Stimulated activated CD4-positive, alpha-beta T cell treated with anti-CD3 and anti-CD28 coated beads, Interleukin-1b, Interleukin-23, amount 100 ng/mL, for 4 hours (primary cell): ENCODE data around the gene ANAPC2.

Experiments used
- DNase-seq, 2 donors: peaks; one replicate each; pipeline ENCODE4 v3.0.0-alpha.2; 2020; ENCODE audit warnings: low read depth in 2 of 2

Gene ANAPC2

DNA sequence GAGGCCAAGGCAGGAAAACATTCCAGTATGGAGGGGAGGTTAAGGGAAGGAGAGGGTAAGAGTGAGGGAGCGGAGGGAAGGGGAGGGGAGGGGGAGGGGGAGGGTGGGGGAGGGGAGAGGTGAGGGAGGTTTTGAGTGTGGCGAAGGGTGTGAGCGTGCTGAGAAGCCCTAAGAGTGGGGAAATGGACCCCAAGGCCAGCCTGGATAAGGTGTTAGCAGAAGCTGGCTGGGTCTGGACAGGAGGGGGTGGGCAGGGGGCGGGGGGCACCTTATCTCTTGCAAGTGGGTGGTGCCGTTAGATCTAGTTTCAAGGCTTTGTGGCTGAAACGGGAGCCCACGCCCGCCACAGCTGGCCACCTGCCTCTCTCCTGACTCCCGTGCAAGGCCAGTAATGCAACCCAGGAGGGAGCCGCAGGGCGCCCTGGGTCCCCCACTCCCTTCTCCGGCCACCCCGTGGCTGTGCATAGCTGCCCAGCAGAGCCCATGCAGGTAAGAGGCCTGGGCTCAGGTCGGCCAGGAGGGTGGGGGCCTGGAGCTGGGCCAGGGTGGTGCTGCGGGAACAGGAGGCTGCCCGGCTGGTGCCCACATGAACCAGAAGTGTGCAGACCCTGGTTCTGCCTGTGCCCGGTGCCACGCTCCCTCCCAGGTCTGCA, 39.6 kb upstream of the ANAPC2 start:
- DNase-seq, result no peak

DNA sequence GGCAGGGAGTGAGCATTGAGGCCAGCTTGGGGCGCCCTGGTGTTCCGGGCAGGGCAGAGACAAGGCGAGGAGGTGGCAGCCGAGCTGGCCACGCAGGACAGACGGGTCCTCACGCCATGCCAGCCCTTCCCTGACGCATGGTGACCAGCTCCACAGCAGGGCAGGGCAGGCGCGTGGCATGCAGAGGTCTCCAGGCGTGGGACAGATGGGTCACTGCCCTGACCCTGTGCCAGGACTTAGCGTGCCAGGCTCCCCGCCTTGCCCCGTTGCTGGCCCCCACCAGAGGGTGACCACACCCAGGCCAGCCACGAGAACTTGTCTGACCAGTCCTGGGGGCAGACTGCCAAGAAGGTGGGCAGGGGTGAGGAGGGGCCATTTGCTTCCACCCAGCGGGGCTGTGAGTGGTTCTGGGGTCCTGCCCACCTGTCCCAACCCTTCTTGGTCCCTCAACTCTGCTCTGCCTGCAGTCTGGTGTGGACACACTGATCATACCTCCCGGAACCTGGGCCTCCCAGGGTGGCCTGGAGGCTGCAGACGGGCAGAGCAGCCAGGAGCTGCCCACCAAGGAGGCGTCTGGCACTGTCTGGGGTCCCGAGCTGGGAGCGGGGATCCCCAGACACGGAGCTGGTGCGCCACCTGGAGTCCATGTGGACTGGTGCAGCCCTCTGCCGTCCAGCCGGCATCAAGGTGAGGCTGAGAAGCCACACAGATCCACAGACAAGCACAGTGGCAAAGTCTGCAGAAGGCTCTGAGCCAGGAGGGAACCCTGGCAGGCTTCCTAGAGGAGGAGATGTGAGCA, 38.9 kb upstream of the ANAPC2 start, which contains the start of gene RNF224:
Gene RNF224 (plus strand): TSS at position 449 of the 799 bp plus-strand sequence. CDS start 834 bp downstream, outside the sequence.
- DNase-seq, result peak; percentile 77 to 79

DNA sequence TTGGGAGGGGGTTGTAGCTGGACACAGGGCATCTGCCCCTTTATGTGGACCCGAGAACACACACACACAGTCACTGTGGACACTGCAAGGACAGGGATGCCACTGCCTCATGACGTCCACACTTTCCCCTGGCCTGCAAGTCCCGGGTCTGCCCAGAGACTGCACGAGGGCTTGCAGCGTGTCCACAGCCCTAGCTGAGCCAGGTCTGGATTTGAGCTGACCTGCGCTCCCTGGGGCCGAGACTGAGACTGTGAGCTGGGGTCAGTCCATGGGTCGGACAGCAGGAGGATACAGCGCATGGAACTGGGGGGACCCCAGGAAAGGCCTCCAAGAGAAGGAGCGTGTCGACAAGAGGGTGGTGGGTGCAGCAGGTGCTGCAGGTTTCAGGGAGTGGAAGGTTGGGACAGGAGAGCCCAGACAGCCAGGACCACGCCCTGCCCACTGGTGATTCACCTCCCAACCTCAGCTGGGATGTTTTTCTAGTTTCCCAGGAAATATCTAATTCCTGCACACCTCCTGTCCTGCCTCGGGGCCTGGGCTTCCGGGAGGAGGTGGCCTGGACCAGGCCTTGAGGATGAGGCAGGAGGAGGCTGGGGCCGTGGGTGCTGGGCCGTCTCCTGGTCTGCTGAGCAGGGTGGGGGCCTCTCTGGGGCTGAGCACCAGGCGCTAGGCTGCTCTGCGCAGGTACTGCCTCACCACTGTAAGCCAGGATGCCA, 38.1 kb upstream of the ANAPC2 start:
- no peak for DNase-seq

DNA sequence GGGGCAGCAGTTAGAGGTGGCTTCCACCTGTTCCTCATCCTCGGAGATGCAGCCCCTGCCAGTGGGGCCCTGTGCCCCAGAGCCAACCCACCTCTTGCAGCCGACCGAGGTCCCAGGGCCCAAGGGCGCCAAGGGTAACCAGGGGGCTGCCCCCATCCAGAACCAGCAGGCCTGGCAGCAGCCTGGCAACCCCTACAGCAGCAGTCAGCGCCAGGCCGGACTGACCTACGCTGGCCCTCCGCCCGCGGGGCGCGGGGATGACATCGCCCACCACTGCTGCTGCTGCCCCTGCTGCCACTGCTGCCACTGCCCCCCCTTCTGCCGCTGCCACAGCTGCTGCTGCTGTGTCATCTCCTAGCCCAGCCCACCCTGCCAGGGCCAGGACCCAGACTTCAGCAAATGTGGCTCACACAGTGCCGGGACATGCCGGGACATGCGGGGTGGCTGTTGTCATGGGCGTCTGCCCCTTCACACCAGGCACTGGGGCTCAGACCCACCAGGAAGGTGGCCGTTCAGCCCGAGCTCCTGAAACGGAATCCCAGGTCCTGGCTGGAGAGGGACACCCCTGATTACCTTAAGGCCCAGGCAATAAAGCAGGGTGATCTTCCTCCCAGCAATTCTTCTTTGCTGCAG, 37.5 kb upstream of the ANAPC2 start:
- no peak for DNase-seq

DNA sequence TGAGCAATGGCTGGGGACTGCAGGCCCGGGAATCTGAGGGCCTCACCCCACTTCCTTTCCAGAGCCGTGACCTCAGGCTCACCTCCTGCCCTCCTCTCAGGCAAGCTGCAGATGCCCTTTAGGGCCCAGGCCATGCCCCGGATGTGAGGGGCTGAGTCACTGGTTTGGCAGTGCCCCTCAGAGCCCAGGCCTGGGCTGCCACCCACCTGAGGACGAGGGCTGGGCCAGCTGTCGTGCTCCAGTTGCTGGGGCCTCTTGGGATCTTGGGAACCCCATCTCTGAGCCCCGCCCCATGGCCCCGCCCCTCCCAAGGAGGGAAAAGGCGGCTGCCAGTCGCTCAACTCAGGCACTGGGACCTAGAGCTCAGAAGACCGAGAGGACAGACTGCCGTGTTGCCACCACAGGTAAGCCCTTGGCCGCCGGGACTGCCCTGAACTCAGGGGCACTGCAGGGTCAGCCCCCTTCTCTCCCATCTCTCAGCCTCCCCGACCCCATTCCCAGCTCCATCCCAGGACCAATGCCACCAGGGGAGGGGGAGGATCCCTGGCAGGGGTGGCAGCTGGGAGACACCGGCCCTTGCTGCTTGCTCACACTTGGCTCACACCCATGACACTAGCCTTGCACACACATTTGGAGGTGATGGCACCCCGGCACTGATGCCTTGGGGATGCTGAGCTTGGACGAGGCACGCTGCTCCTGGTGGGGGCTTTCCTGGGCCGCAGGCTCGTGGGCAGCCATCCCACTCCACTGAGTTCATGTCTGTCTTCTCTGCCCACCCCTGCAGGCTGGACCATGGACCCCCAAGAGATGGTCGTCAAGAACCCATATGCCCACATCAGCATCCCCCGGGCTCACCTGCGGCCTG, 36.7 kb upstream of the ANAPC2 start, which contains the start of gene CYSRT1:
Gene CYSRT1 (plus strand): TSS at position 345 of the 865 bp plus-strand sequence. CDS start 448 bp downstream, at position 793.
- DNase-seq, result no peak

DNA sequence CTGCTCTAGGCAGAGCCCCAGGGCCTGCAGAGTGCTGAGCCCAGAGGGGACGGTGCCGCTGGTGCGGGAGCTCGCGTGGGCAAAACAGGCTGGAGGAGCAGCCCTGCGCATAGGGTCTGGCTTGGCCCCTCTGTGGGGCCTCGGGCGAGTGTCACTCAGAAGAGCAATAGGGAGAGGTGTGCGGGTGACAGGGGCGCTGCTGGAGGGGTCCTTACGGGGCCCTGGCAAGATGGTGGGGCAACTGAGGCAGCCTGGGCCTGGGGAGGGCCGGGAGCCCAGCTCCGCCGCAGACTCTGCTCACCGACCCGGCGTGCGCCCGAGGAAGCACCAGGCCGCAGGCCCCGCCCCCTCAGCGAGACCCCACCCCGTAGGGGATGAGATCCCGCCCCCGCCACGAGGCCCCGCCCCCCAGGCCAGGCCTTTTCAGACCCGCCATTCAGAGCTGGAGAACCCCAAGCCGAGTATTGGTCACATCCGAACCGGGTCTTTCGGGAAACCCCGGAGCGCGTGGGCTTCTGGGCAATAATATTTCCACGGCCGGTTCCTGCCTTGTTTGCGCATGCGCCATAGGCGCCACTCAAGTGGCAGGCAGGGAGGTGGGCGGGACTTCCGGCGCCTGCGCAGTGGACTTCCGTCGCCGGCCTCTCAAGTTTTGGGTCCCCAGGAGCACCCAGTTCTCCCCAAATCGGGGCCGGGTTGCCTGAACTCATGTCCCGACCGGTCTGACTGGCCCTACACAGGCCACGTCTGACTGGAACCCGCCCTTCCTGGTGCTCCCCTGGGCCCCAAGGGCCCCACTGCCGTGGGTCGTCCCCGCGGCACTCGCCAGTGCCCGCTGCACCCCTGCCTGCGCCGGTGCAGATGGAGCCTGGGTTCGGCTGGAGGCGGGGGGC, 35.0 kb upstream of the ANAPC2 start:
- DNase-seq, result peak; percentile 98 to 99

DNA sequence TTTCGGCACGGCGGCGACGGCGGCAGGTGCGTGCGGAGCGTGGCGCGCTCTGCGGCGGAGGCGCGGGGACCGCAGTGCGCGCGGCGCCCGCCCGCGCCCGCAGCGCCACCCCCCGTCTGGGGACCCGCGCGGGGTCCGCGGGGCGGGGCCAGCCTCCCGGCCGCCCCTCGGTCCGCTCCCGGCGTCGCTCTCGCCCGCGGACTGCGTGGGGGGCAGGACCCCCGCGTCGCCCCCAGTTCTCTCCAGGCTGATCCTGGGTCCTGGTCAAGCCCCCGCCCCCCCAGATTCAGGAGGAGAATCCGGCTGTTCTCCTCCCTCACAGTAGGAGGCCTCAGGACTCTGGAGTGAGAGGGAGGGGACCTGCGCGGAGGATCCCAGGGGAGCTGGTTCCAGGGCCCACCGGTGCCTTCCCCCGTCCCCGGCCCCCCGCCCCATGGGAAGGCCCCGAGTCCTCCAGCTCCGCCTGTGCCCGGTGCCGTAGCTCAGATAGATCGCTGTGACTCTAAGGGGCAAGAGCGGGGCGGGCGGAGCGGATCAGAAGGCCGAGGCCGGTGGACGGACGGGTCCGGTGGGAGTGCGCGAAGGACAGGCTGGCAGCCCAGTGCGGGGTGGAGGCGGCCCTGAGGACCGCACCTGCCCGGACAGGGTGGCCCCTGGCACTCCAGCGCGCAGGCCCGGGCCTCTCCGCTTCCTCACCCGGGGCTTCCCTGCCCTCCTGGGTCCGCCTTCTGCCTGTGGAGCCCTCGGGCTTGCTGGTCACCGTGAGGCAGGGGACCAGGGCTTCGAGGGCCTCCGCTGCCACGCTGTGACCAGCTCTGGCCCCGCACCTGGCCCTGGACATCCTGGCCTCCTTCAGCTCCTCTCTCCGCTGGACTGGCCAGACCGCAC, 34.1 kb upstream of the ANAPC2 start, which contains the start of gene RNF208:
Gene RNF208 (minus strand): TSS at position 51 of the 888 bp plus-strand sequence. CDS start 1,028 bp downstream, outside the sequence.
- no peak for DNase-seq

DNA sequence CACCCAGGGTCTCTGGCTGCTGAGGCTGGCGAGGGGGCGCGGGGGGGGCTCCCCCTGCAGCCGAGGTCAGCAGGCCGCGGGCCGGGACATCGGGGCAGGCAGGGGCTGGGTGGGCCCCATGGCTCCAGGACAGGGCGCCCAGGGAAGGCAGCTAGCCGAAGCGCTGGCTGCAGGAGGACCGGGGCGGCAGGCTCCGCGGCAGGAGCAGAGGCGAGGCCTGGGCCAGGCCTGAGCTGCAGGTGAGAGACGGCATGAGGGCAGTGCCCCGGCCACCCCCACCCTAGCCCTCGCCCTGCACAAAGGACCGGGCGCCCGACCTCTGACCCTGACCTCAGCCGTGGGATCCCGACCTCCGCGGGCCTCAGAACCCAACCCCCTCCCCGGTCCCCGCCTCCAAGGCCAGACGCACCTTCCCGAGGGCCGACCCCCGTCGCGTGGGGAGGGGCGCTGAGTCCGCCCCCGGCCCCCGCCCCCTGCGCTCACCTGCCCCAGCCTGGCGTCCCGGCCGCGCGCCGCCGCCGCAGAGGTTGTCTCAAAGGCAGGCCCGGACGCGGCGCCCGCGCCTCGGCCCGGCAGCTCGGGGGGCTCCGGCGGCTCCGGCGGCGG, 33.2 kb upstream of the ANAPC2 start:
- peak in 1 of 2 donors; percentile 29 for DNase-seq

DNA sequence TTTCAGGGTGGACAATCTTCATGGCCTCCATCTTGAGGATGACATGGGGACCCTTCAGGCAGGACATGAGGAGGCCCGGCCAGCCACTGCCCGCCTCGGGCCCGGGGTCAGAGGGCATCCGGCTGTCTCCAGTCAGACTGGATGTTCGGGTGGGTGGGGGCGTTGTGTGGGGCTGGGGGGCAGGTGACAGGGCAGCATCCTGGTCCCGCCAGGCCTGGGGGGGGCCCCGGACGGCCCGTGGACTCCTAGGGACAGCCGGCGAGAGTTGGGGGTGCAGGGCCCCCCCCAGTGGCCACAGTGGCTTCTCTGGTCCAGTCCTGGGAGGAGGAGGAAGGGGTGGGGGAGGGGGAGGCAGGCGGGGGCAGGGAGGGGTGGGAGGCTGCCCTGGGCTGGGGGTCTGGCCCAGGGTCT, 32.7 kb upstream of the ANAPC2 start:
- no peak for DNase-seq

DNA sequence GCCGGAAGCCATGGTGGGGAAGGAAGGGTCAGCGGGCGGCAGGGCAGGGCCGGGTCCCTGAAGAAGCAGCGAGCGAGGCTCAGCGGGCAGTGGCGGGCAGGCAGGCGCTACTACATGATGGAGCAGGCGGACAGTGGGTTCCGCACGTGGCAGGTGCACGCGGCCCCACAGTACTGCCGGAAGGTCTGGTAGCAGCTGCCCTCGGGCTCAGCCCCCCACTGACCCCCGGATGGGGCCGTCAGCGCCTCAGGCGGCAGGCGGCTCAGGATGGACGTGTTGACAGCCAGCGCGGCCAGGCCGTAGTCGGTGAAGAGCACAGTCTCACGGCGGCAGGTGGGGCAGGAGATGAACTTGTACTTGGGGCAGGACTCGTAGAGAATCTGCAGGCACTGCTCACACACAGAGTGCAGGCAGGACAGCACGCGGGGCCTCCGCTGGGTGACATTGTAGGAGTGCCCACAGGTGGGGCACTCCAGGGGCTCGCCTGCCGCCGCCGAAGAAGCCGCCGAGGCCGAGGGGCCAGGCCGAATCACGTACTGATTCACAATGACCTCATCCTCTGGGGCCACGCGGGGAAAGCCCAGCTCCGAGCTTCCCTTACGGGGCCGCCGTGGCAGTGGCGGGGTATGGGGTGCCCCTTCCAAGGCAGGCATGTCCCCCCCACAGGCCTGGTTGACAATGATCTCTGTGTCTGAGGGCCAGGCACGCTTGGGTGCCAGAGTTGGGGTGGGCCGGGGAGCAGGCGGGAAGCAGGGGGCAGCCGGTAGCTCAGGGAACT, 32.1 kb upstream of the ANAPC2 start:
- DNase-seq, result no peak

DNA sequence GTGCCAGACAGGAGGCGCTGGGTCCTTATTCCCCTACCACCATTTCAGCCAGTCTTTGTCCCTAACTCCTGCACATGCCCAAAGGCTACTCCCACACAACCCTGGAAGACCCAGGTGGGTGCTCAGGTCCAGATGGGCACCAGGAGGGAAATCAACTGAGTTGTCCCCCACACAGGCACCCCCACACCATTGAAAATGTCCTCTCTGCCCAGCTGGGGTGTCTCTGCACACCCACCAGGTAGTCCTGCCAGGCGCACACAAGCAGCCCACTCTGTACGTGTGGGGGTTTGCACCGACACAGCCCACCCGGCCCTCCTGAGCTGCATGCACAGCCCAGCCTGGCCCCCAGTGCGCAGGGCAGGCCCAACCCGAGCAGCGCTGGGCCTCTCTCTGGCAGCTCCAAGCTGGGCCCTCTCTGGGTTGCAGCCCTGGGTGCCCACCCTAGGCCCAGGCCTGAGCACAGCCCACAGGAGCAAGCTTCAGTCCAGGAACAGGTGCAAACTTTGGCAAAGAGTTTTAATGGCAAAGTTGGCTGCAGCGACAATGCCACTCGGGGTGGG, 31.5 kb upstream of the ANAPC2 start:
- no peak for DNase-seq

DNA sequence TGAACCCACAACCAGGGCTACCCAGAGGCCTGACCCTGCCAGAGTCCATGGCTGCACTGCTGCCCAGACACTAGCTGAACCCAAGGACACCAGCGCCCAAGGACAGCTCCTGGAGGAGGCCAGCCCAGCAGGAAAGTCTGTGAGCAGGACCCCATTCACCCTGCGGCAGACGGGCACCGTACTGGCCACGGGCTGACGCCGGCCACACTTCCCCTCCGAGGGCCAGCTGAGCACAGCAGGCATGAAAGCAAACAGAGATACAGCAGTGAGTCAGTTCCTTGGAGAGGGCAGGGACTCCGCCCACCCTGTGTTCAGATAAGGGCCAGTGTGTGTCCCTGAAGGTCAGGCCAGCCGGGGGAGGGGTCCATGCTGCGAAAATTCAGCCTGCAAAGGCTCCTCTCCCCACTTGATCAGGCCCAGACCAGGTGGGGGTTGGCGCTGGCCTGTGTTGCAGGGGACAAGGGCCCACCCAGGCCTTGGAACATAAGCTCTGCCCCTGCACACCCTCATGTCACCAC, 30.5 kb upstream of the ANAPC2 start:
- DNase-seq, result no peak

DNA sequence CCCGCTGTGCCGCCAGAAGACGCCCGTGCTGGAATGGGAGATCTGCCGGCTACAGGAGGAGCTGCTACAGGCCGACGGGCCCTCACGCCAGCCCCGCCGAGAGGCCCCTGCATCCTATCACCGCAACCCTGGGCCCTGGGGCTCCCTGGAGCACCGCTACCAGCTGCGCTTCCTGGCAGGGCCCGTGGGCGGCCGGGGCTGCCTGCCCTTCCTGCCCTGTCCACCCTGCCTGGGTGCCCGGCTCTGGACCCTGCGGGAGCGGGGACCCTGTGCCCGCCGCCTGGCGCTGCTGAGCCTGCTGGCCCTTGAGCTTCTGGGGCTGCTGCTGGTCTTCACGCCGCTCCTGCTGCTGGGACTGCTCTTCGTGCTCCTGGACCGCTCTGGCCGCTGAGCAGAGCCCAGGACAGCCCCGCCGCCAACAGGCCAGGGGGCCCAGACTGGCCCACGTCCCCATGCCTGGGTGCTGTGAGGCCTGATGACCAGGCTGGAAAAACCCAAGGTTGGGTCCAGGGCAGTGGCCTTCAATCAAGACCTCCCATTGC, 29.9 kb upstream of the ANAPC2 start:
- no peak for DNase-seq

DNA sequence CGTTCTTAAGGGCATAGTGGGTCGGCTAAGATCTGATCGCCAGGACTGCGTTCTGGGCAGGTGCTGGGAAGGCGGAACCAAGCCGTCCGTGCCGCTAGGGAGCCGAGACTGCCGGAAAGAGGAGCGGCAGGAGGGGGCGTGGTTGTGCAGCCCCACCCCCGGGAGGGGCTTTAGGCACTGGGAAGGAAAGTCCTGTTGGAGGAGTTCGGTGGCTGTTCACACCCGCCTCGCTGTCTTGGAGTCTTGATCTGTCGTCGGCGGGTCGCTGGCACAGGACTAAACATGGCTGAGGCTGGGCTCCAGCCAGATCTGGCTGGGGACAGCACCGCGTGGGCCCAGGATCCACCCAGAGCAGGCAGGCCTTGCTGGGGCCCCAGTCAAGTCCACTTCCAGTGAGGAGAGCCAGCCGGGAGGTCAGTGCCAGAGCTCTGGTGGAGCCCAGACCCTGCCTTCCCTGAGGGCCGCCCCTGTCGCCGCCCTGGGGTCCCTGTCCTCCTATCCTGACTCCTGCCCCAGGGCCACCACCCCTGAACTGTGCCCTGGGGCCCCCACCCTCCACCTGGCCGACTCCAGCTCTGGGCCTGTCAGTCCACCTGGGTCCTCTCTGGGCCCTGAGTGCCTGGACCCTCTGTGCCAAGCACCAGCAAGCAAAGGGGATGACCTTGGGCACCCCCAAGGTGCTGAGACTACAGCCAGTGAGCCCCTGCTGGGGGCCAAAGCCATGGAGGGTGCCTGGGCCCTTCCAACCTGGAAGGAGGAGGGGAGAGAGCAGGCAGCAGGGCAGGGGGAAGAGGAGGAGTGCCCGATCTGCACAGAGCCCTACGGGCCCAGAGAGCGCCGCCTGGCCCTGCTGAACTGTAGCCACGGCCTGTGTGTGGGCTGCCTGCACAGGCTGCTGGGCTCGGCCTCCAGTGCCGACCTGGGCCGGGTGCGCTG, 29.2 kb upstream of the ANAPC2 start:
- DNase-seq, result no peak

DNA sequence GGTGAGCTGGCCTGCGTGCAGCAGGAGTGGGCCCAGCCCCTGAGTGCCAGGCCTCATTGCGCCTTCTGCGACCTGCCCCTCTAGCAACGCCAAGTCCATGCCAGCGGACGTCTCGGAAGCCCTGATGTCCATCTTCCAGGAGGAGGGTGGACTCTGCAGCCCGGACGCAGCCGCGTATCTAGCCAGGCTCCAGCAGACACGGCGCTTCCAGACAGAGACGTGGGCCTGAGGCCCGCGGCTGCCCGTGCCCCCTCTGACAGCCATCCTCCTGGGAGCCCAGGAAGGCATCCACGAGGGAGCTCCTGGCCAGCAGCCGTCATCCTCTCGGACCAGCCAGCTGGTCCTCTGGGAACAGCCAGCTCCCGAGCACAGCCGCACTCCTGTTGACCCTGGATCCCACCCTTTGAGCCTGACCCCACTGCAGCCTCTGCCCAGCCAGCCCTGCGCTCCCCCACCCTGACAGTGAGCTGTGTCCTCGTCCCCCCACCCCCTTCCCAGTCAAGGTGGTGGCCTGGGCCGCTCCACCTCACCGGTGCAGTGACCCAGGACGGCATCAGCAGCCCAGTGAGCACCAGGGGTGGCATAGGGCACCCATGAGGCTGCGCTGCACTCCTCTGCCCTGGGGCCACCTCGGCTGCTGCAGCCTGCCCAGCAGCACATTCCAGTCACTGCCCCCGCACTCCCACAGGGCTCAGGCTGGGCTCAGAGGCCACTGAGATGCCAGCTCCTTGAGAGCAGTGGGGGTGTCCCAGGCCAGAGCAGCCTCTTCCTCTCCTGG, 28.0 kb upstream of the ANAPC2 start:
- no peak for DNase-seq
